Measurements from ENCODE around the gene SCUBE1.

Gene SCUBE1

DNA sequence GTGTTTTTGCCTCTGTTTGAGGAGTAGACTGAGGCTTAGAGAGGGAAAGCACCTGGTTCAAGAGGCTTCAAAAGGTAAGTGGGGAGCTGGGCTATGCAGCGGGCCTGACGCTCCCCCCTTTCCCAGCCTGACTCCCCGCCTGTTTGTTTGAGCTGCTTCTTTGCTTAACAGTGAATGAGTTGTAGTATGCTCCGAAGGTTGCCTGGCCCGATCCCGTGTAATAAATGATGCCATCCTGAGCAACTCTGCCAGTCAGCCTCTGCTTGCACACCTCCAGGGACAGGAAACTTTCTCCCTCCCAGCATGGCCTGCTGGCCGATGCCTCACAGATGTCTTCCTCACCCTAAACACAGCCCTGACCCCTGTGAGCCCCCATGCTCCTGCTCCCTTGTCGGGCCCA, 110.7 kb downstream of the SCUBE1 start:
- no peak overlapping the region for H3K4me3 ChIP-seq (ENCODE audit: low read depth, low read length)
- DNase-seq (ENCODE audit: low read depth), result no peak
- TF ChIP-seq, protein P1, sequence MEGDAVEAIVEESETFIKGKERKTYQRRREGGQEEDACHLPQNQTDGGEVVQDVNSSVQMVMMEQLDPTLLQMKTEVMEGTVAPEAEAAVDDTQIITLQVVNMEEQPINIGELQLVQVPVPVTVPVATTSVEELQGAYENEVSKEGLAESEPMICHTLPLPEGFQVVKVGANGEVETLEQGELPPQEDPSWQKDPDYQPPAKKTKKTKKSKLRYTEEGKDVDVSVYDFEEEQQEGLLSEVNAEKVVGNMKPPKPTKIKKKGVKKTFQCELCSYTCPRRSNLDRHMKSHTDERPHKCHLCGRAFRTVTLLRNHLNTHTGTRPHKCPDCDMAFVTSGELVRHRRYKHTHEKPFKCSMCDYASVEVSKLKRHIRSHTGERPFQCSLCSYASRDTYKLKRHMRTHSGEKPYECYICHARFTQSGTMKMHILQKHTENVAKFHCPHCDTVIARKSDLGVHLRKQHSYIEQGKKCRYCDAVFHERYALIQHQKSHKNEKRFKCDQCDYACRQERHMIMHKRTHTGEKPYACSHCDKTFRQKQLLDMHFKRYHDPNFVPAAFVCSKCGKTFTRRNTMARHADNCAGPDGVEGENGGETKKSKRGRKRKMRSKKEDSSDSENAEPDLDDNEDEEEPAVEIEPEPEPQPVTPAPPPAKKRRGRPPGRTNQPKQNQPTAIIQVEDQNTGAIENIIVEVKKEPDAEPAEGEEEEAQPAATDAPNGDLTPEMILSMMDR (IDR thresholded peaks at IDR 0.05; ENCODE audit: control insufficient read depth, extremely low read depth, insufficient read depth), result no peak

DNA sequence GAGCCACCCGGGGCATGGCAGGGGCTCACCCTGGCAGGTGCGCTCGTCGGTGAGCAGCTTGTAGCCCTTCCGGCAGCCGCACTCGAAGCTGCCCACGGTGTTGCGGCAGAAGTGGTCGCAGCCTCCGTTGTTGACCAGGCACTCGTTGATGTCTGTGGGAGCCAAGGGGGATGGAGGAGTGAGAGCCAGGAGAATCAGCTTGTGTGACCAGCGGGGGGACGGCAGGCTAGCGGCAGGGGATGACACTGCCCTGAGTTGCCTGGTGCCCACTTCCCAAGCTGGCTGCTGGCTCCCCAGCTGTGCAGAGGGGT, 111.5 kb downstream of the SCUBE1 start:
- no peak overlapping the region for H3K4me3 ChIP-seq (ENCODE audit: low read depth, low read length)
- no peak for DNase-seq (ENCODE audit: low read depth)
- TF ChIP-seq, protein P1 (IDR thresholded peaks at IDR 0.05; ENCODE audit: control insufficient read depth, extremely low read depth, insufficient read depth), result no peak

DNA sequence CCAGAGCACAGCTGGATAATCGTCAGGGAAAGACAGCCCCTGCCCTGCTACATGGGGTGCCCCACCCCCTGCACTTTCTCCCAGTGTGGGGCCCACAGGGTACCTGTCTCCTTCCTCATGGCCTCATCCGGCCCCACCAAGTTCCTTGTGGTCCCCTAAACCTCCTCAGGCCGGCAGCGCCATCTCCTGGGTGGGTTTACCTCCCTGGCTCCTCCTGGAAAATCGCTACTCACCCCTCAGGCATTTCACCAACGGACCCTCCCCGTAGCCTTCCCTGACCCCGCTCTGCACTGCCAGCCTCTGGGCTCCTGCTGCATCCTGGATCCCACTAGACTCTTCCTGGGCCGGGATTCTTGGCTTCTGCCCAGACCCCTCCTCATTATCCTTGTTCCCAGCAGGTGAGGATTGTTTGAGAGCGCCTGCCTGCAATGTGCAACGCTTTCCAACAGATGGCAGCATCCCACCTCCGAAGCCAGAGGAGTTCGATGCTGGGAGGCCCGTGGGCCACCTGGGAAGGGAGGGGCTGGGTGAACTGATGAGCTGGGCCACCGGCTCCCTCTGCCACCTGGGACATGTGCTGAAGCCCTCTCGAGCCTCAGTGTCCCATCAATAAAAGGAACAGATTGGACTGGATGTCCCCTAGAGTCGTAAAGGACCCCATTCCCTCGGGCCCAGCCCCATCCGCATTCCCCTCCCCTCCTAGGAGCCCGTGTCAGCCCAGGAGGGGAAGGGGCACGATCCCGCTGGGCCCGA, 112.0 kb downstream of the SCUBE1 start:
- no peak overlapping the region for H3K4me3 ChIP-seq (ENCODE audit: low read depth, low read length)
- DNase-seq (ENCODE audit: low read depth), result peak; percentile 37
- TF ChIP-seq, protein P1 (IDR thresholded peaks at IDR 0.05; ENCODE audit: control insufficient read depth, extremely low read depth, insufficient read depth), result peak; percentile 94

DNA sequence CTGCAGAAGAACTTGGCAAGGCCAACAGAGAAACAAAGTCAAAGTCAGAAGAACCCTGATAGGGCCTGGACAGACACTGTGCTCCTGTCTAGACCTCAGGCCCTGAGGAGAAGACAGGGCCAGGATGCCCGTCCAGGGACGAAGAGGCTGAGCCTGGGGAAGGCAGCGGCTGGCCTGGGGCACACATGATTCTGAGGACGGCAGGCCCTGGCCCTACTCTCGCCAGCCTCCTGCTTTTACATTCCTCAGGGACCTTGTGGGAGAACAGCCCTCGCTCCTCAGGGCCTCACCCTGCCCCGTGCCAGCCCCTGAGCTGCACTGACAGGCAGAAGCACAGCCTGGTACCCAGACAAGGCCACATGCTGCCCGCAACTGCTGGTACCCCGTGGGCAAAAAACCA, 112.6 kb downstream of the SCUBE1 start:
- no peak overlapping the region for H3K4me3 ChIP-seq (ENCODE audit: low read depth, low read length)
- TF ChIP-seq, protein P1 (IDR thresholded peaks at IDR 0.05; ENCODE audit: control insufficient read depth, extremely low read depth, insufficient read depth), result no peak
- DNase-seq (ENCODE audit: low read depth), result no peak

DNA sequence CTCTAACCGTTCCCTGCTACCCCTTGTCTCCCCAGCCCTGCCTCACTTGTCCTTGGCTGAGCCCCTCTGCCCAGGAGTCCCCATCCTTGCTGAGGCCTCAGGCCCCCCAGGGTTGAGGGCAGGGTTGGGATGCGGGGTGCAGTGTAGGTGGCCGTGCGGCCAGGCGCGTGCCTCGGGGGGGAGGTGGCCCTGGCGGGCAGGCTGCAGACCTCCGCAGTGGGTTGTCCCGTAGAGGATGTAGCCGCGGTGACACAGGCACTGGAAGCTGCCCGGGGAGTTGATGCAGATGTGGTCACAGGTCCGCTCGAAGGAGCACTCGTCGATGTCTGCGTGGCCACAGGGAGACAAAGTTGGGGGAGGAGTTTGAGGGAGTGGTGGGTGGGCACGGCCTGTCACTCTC, 114.3 kb downstream of the SCUBE1 start:
- DNase-seq (ENCODE audit: low read depth), result no peak
- TF ChIP-seq, protein P1 (IDR thresholded peaks at IDR 0.05; ENCODE audit: control insufficient read depth, extremely low read depth, insufficient read depth), result no peak
- H3K4me3 ChIP-seq (ENCODE audit: low read depth, low read length), result no peak overlapping the region

DNA sequence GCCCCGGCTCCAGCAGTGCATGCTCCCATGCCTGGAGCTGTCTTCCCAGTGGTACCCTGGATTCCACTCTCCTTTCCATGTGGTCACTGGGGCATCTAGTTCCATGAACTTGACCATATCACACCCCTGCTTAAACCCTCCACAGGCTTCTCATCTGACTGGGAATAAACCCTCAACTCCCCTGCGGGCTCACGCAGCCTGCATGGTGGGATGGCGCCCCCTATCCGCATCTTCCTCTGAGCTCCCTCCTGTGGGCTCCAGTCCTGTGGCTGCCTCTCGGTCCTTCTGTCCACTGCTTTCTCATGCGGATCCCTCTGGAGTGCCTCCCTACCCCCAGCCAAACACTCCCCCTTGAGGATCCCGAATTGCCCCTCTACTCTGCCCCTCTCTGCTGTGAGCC, 114.8 kb downstream of the SCUBE1 start:
- no peak for DNase-seq (ENCODE audit: low read depth)
- no peak overlapping the region for H3K4me3 ChIP-seq (ENCODE audit: low read depth, low read length)
- TF ChIP-seq, protein P1 (IDR thresholded peaks at IDR 0.05; ENCODE audit: control insufficient read depth, extremely low read depth, insufficient read depth), result 0 out of 2 replicates have a peak, but pooled peaks have one; percentile 18

DNA sequence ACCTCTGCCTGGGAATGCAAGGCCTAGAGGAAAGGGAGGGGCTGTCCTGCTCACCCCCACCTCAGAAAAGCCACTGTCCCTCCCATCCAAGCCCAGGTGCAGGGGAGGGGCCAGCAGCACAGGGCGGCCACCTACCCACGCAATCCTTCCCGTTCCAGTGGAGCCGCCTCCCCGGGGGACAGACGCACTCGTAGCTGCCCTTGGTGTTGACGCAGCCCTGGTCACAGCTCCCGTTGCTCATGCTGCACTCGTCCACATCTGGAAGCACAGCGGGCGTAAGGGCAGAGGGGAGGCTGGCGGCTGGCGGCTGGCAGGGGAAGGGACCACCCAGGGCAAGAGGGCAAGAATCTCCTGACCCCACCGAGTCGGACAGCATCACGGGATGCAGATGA, 115.9 kb downstream of the SCUBE1 start:
- DNase-seq (ENCODE audit: low read depth), result no peak
- no peak overlapping the region for H3K4me3 ChIP-seq (ENCODE audit: low read depth, low read length)
- TF ChIP-seq, protein P1 (IDR thresholded peaks at IDR 0.05; ENCODE audit: control insufficient read depth, extremely low read depth, insufficient read depth), result no peak

Data from LNCaP clone FGC (cell line).